B cell (primary cell): Measurements from ENCODE around the gene UBE2D1. TPM values are rescaled to one million over a fixed set of nuclear protein-coding genes. Genes with fewer than 3 reads are reported as not detected.

ENCODE experiments used
- ATAC-seq: fragments of 200-7000 bp; cut with Tn5 transposase; one replicate; pipeline ENCODE4 v1.10.0; 2021; ENCODE audit warnings: low read depth, mild to moderate bottlenecking, moderate number of reproducible peaks, moderate library complexity
- CTCF ChIA-PET: fragments of 350-600 bp; sonication (Branson Sonifier 250); formaldehyde crosslinking; loops from one replicate; lab custom pipeline; 2021; ENCODE audit warnings: antibody characterized with exemption, inconsistent platforms; lab: Charles Lee
- POLR2A ChIA-PET: fragments of 350-600 bp; sonication (Branson Sonifier 250); formaldehyde crosslinking; loops from one replicate; lab custom pipeline; 2021; ENCODE audit warnings: antibody characterized with exemption; lab: Charles Lee
- DNase-seq: peaks from one replicate; pipeline ENCODE4 v3.0.0; 2013
- H2AFZ ChIP-seq: 2 replicates; pipeline ENCODE4 v1.6.1; 2012; ENCODE audit warnings: mild to moderate bottlenecking, low read depth, low read length; ENCODE audit not compliant: insufficient read depth, poor library complexity, severe bottlenecking
- H3K27ac ChIP-seq, 2 donors: 1 replicate in 1 of 2; 2 replicates in 1 of 2; pipeline ENCODE4 v1.5.1; 2012 to 2013; ENCODE audit warnings: low read length in 2 of 2, mild to moderate bottlenecking in 2 of 2, moderate library complexity in 1 of 2
- H3K27me3 ChIP-seq, 4 experiments: fragments of 200-600 bp in 1 of 4; sonication (generic) in 1 of 4; replicated peaks in 1 of 4; 1 replicate in 2 of 4; 2 replicates in 2 of 4; pipeline versions ENCODE4 v1.6.1 to v1.7.0; 2013 to 2016; ENCODE audit warnings: low read length in 3 of 4, mild to moderate bottlenecking in 2 of 4, mixed read lengths in 1 of 4, moderate library complexity in 1 of 4; ENCODE audit not compliant: insufficient read depth in 4 of 4, control insufficient read depth in 3 of 4; ENCODE audit errors: control extremely low read depth in 1 of 4
- H3K36me3 ChIP-seq, 2 experiments: replicated peaks in 1 of 2; 1 replicate in 1 of 2; 2 replicates in 1 of 2; pipeline versions ENCODE4 v1.6.1 to v1.7.1; 2013; ENCODE audit warnings: low read length in 1 of 2; ENCODE audit not compliant: insufficient read depth in 2 of 2, control insufficient read depth in 1 of 2; ENCODE audit errors: control extremely low read depth in 1 of 2, extremely low read depth in 1 of 2
- H3K4me1 ChIP-seq, 2 donors: fragments of 200-600 bp in 1 of 2; sonication (generic) in 1 of 2; 1 replicate in 1 of 2; 2 replicates in 1 of 2; pipeline versions ENCODE4 v1.5.1 to v1.6.1; 2013 to 2017; ENCODE audit warnings: low read length in 2 of 2; ENCODE audit not compliant: control insufficient read depth in 2 of 2, insufficient read depth in 2 of 2
- H3K4me2 ChIP-seq: replicated peaks from 2 replicates; pipeline ENCODE3; 2012; ENCODE audit warnings: mild to moderate bottlenecking, low read depth, low read length; ENCODE audit not compliant: poor library complexity, severe bottlenecking
- H3K4me3 ChIP-seq, 5 experiments: fragments of 200-600 bp in 1 of 5; sonication (generic) in 1 of 5; 1 replicate in 3 of 5; 2 replicates in 2 of 5; pipeline versions ENCODE4 v1.5.1 to v1.7.0; 2011 to 2016; ENCODE audit warnings: low read length in 4 of 5, mild to moderate bottlenecking in 4 of 5, low read depth in 2 of 5, control low read depth in 1 of 5, moderate library complexity in 1 of 5; ENCODE audit not compliant: insufficient read depth in 1 of 5; ENCODE audit errors: control extremely low read depth in 1 of 5, extremely low read depth in 1 of 5
- H3K79me2 ChIP-seq: fragments of 200-600 bp; sonication (generic); one replicate; pipeline ENCODE4 v1.6.0; 2016; ENCODE audit warnings: low read length; ENCODE audit not compliant: control insufficient read depth, insufficient read depth
- H3K9ac ChIP-seq: fragments of 200-600 bp; sonication (generic); 2 replicates; pipeline ENCODE4 v1.6.1; 2017; ENCODE audit warnings: mild to moderate bottlenecking, low read length, moderate library complexity
- H3K9me3 ChIP-seq, 3 donors: one replicate each; pipeline versions ENCODE4 v1.6.1 to v1.7.1; 2013; ENCODE audit warnings: low read length in 2 of 3; ENCODE audit not compliant: control insufficient read depth in 2 of 3, insufficient read depth in 1 of 3; ENCODE audit errors: control extremely low read depth in 1 of 3
- H4K20me1 ChIP-seq: 2 replicates; pipeline ENCODE4 v1.6.0; 2012; ENCODE audit warnings: mild to moderate bottlenecking, low read length; ENCODE audit not compliant: insufficient read depth, control insufficient read depth, poor library complexity, severe bottlenecking
- H3K27ac Mint-ChIP-seq: one replicate; pipeline ENCODE4 v1.8.0; 2021; ENCODE audit warnings: mixed read lengths
- H3K27me3 Mint-ChIP-seq: one replicate; pipeline ENCODE4 v1.8.0; 2021; ENCODE audit warnings: mixed read lengths
- H3K4me1 Mint-ChIP-seq: one replicate; pipeline ENCODE4 v1.8.0; 2021; ENCODE audit warnings: mixed read lengths
- H3K4me3 Mint-ChIP-seq: one replicate; pipeline ENCODE4 v1.8.0; 2021; ENCODE audit warnings: mixed read lengths
- H3K9me3 Mint-ChIP-seq: one replicate; pipeline ENCODE4 v1.8.0; 2022; ENCODE audit warnings: mixed read lengths; ENCODE audit not compliant: insufficient read depth
- CTCF ChIP-seq: fragments of 200-600 bp; IDR thresholded peaks from one replicate; pipeline ENCODE4 v1.8.0; 2022; ENCODE audit warnings: antibody characterized with exemption, mild to moderate bottlenecking
- EZH2 ChIP-seq: IDR thresholded peaks from 2 replicates; pipeline ENCODE4 v1.6.1; 2012; ENCODE audit warnings: borderline replicate concordance, low read depth, mild to moderate bottlenecking, moderate library complexity, low read length; ENCODE audit not compliant: insufficient read depth, poor library complexity, severe bottlenecking
- WGBS: methylation state at CpG from one replicate; pipeline ENCODE4 v1.1.5; 2013; ENCODE audit warnings: missing lambda C conversion rate; ENCODE audit not compliant: insufficient coverage; 5-methylcytosine and 5-hydroxymethylcytosine counted together
- intact Hi-C: fragments of 100-400 bp; cut with micrococcal nuclease; formaldehyde crosslinking; loops from one replicate; pipeline ENCODE4 v1.10.0; 2022
- polyA plus RNA-seq: library from polyadenylated mRNA; depleted of rRNA; stranded (reverse); fragments of >200 nt; gene quantifications from 2 replicates; pipeline ENCODE4 v1.2.3, GENCODE V29; 2012
- total RNA-seq, 2 donors: library from RNA; stranded (reverse); fragments of 120-200 nt in 1 of 2; gene quantifications; 1 replicate in 1 of 2; 2 replicates in 1 of 2; pipeline versions ENCODE4 v1.2.3 to v1.2.4, GENCODE V29; 2013 to 2022

Gene UBE2D1
- total and polyA plus RNA-seq, 2 donors (not counting 1 experiment from before 2014, with no cell fraction given): 8.5 to 12.6 TPM

GRCh38 chr10:58322835-58323209, 12.0 kb upstream of the UBE2D1 start:
- TF ChIP-seq EZH2 (no peak), CTCF (no peak)
- no peaks in the 10 kb centered on the region for H4K20me1 ChIP-seq
- no peak overlapping the region for H3K27ac ChIP-seq
- H3K4me1 ChIP-seq: peaks cover 8% of the 10 kb centered on the region in 2 donors
- no peak overlapping the region for H3K4me3 ChIP-seq
- H3K36me3 ChIP-seq: no peaks in the 10 kb centered on the region
- CTCF ChIA-PET: interaction anchor here (0.6 kb wide), 1 partner anchor 24 kb away, joined by 3 read pairs; no protein-coding TSS in a partner anchor
- no peak for DNase-seq
- POLR2A ChIA-PET: no interaction called here
- intact Hi-C loops: no loop called here
- no CpG with 5 or more reads among the region's 1 CpG for WGBS
- H2AFZ ChIP-seq: no peak overlapping the region
- no peak for ATAC-seq
- H3K4me2 ChIP-seq: peak overlapping the region; percentile 36
- no peaks in the 10 kb centered on the region for H3K27me3 ChIP-seq
- H3K79me2 ChIP-seq: no peaks in the 10 kb centered on the region
- Mint-ChIP-seq H3K27me3 (peaks cover 8% of the 10 kb centered on the region), H3K27ac (no peak overlapping the region), H3K9me3 (no peaks in the 10 kb centered on the region), H3K4me1 (peaks cover 8% of the 10 kb centered on the region), H3K4me3 (no peak overlapping the region)
- H3K9ac ChIP-seq: no peak overlapping the region
- H3K9me3 ChIP-seq: no peaks in the 10 kb centered on the region

GRCh38 chr10:58326967-58327381, 7.8 kb upstream of the UBE2D1 start:
- no peak for ATAC-seq
- Histone ChIP-seq H3K9me3 (no peaks in the 10 kb centered on the region), H3K36me3 (no peaks in the 10 kb centered on the region), H3K4me3 (no peak overlapping the region), H4K20me1 (no peaks in the 10 kb centered on the region), H3K9ac (no peak overlapping the region), H2AFZ (no peak overlapping the region), H3K4me2 (no peak overlapping the region), H3K4me1 (peaks cover 8% of the 10 kb centered on the region in 2 donors), H3K27me3 (no peaks in the 10 kb centered on the region), H3K27ac (no peak overlapping the region), H3K79me2 (no peaks in the 10 kb centered on the region)
- Mint-ChIP-seq H3K9me3 (no peaks in the 10 kb centered on the region), H3K27ac (no peak overlapping the region), H3K4me1 (peaks cover 8% of the 10 kb centered on the region), H3K4me3 (no peak overlapping the region), H3K27me3 (peaks cover 4% of the 10 kb centered on the region)
- TF ChIP-seq CTCF (no peak), EZH2 (no peak)
- DNase-seq: no peak
- intact Hi-C loops: no loop called here
- CTCF ChIA-PET: no interaction called here
- POLR2A ChIA-PET: no interaction called here
- WGBS: 78% methylated on average over 21 of the region's 25 CpGs
